ENCODE measurements around the gene CABLES2.
A peak's percentile ranks its signal among the peaks of the same experiment; 100 is the strongest.

The CABLES2 gene

GRCh38 chr20:62359043-62359490 lies 48.0 kb downstream of the CABLES2 start:
- no peaks in the 10 kb centered on the region for H3K27me3 ChIP-seq (replicated peaks)
- in situ Hi-C loops (cut with HindIII; ENCODE audit: low pct_ligation_motif_present, low sequenced_read_pairs): no loop called here
- H3K4me3 ChIP-seq (ENCODE audit: low read depth, low read length): no peak overlapping the region
- DNase-seq: no peak
- TF ChIP-seq CTCF (IDR thresholded peaks at IDR 0.05; ENCODE audit: low read depth, low read length, missing control alignments): no peak
- peak overlapping the region; percentile 59 for H3K27ac ChIP-seq
- no peaks in the 10 kb centered on the region for H3K36me3 ChIP-seq (replicated peaks)

- no peak for TF ChIP-seq CTCF (IDR thresholded peaks at IDR 0.05; ENCODE audit: low read depth, low read length, missing control alignments)
- Histone ChIP-seq H3K36me3 (replicated peaks) (no peaks in the 10 kb centered on the region), H3K27ac (peak overlapping the region; percentile 59), H3K27me3 (replicated peaks) (no peaks in the 10 kb centered on the region), H3K4me3 (ENCODE audit: low read depth, low read length) (no peak overlapping the region)
- in situ Hi-C loops (cut with HindIII; ENCODE audit: low pct_ligation_motif_present, low sequenced_read_pairs): no loop called here
- no peak for DNase-seq
These were observed 48.7 kb downstream of the CABLES2 start for GRCh38 chr20:62358171-62359042.

GRCh38 chr20:62357681-62358080 lies 49.4 kb downstream of the CABLES2 start:
- Histone ChIP-seq H3K27me3 (replicated peaks) (no peaks in the 10 kb centered on the region), H3K27ac (peak overlapping the region; percentile 75), H3K4me3 (ENCODE audit: low read depth, low read length) (no peak overlapping the region), H3K36me3 (replicated peaks) (peaks cover 2% of the 10 kb centered on the region)
- in situ Hi-C loops (cut with HindIII; ENCODE audit: low pct_ligation_motif_present, low sequenced_read_pairs): no loop called here
- DNase-seq: no peak
- no peak for TF ChIP-seq CTCF (IDR thresholded peaks at IDR 0.05; ENCODE audit: low read depth, low read length, missing control alignments)

GRCh38 chr20:62357187-62357667 lies 49.9 kb downstream of the CABLES2 start:
- TF ChIP-seq CTCF (IDR thresholded peaks at IDR 0.05; ENCODE audit: low read depth, low read length, missing control alignments): no peak
- Histone ChIP-seq H3K27ac (peak overlapping the region; percentile 75), H3K36me3 (replicated peaks) (peaks cover 6% of the 10 kb centered on the region), H3K27me3 (replicated peaks) (no peaks in the 10 kb centered on the region), H3K4me3 (ENCODE audit: low read depth, low read length) (no peak overlapping the region)
- in situ Hi-C loops (cut with HindIII; ENCODE audit: low pct_ligation_motif_present, low sequenced_read_pairs): no loop called here
- peak; percentile 64 for DNase-seq

GRCh38 chr20:62356589-62357186 lies 50.4 kb downstream of the CABLES2 start:
- in situ Hi-C loops (cut with HindIII; ENCODE audit: low pct_ligation_motif_present, low sequenced_read_pairs): no loop called here
- no peak for DNase-seq
- no peak overlapping the region for H3K4me3 ChIP-seq (ENCODE audit: low read depth, low read length)
- peak overlapping the region; percentile 75 for H3K27ac ChIP-seq
- peaks cover 12% of the 10 kb centered on the region for H3K36me3 ChIP-seq (replicated peaks)
- H3K27me3 ChIP-seq (replicated peaks): no peaks in the 10 kb centered on the region
- TF ChIP-seq CTCF (IDR thresholded peaks at IDR 0.05; ENCODE audit: low read depth, low read length, missing control alignments): no peak
